ENCODE data around the gene CUL1.

GRCh38 chr7:148753224-148753623 is 54.5 kb downstream of the CUL1 start:
- no peak for TF ChIP-seq CTCF (IDR thresholded peaks at IDR 0.05 in 2 of 3, conservative IDR thresholded peaks at IDR 0.05 in 1 of 3; ENCODE audit: borderline replicate concordance in 1 of 3, insufficient read depth in 1 of 3, low read depth in 2 of 3, low read length in 2 of 3)
- no peak for TF ChIP-seq EZH2 (IDR thresholded peaks at IDR 0.05)
- no peak for TF ChIP-seq EZH2phosphoT487 (IDR thresholded peaks at IDR 0.05; ENCODE audit: borderline replicate concordance)
- TF ChIP-seq JUND (IDR thresholded peaks at IDR 0.05): no peak
- TF ChIP-seq CEBPB (IDR thresholded peaks at IDR 0.05; ENCODE audit: low read depth): no peak
- no peak for TF ChIP-seq EGR1 (IDR thresholded peaks at IDR 0.05; ENCODE audit: low read depth)
- no peak for TF ChIP-seq YY1 (IDR thresholded peaks at IDR 0.05; ENCODE audit: extremely low read depth, insufficient replicate concordance, low read depth, low read length)

Measured in HCT116 (cell line).